ENCODE results near the gene NEK7. TPM values are rescaled to one million over a fixed set of nuclear protein-coding genes. Genes with fewer than 3 reads are reported as not detected.

NEK7 gene
- total RNA-seq, 2 experiments from 2014 or later: 14.9 to 25.6 TPM

GRCh38 chr1:198174297-198174696 lies 17.5 kb downstream of the NEK7 start:
- Histone ChIP-seq H3K9me2 (ENCODE audit: insufficient read depth, low read length) (no peaks in the 10 kb centered on the region), H3K27ac (ENCODE audit: low read depth, low read length, poor library complexity, severe bottlenecking) (no peak overlapping the region), H3K4me2 (ENCODE audit: low read length) (peak overlapping the region; percentile 22), H3K4me3 (ENCODE audit: low read depth, low read length, poor library complexity, severe bottlenecking) (no peak overlapping the region), H3K9me3 (ENCODE audit: low read length) (no peaks in the 10 kb centered on the region), H4K20me1 (ENCODE audit: insufficient read depth, low read length) (peaks cover 4% of the 10 kb centered on the region; the same call in 1 of the 2 replicates), H3K4me1 (ENCODE audit: insufficient read depth, low read length, poor library complexity, severe bottlenecking) (peaks cover 25% of the 10 kb centered on the region), H2AFZ (ENCODE audit: low read length) (no peak overlapping the region), H3K36me3 (ENCODE audit: insufficient read depth, low read length) (no peaks in the 10 kb centered on the region), H3K79me2 (ENCODE audit: insufficient read depth, low read depth, low read length) (peaks cover 47% of the 10 kb centered on the region; the same call in 1 of the 2 replicates)
- ChIA-PET POLR2A (interaction anchor here (1.5 kb wide), 1 partner anchor 22 kb away, joined by 4 read pairs; no protein-coding TSS in a partner anchor), CTCF (ENCODE audit: unreplicated experiment) (no interaction called here)
- no TSS peak for BruUV-seq (replicated peaks)
- no peak for DNase-seq (ENCODE audit: low spot score)
- no peak for TF ChIP-seq CTCF (conservative IDR thresholded peaks at IDR 0.05; ENCODE audit: low read length)
- no peak for TF ChIP-seq EZH2phosphoT487 (IDR thresholded peaks at IDR 0.05; ENCODE audit: borderline replicate concordance, low read depth, low read length)
- intact Hi-C loops (cut with micrococcal nuclease; ENCODE audit: unreplicated experiment): no loop called here

- no peak overlapping the region for H3K4me3 ChIP-seq (ENCODE audit: low read depth, low read length, poor library complexity, severe bottlenecking)
- intact Hi-C loops (cut with micrococcal nuclease; ENCODE audit: unreplicated experiment): loop anchor here (5.0 kb wide), 1 partner anchor 757 kb away; no protein-coding TSS in a partner anchor
- H3K4me2 ChIP-seq (ENCODE audit: low read length): peak overlapping the region; percentile 22; the same call in 1 of the 2 replicates
Measured at GRCh38 chr1:198175423-198176170, 18.8 kb downstream of the NEK7 start.

More at GRCh38 chr1:198175423-198176170, 18.8 kb downstream of the NEK7 start:
- Histone ChIP-seq H3K9me2 (ENCODE audit: insufficient read depth, low read length) (no peaks in the 10 kb centered on the region), H3K9me3 (ENCODE audit: low read length) (no peaks in the 10 kb centered on the region), H4K20me1 (ENCODE audit: insufficient read depth, low read length) (peaks cover 4% of the 10 kb centered on the region; the same call in 1 of the 2 replicates), H3K4me1 (ENCODE audit: insufficient read depth, low read length, poor library complexity, severe bottlenecking) (peaks cover 34% of the 10 kb centered on the region), H3K36me3 (ENCODE audit: insufficient read depth, low read length) (no peaks in the 10 kb centered on the region), H3K79me2 (ENCODE audit: insufficient read depth, low read depth, low read length) (peaks cover 44% of the 10 kb centered on the region; the same call in 1 of the 2 replicates), H3K27ac (ENCODE audit: low read depth, low read length, poor library complexity, severe bottlenecking) (no peak overlapping the region), H2AFZ (ENCODE audit: low read length) (no peak overlapping the region)
- ChIA-PET POLR2A (interaction anchor here (0.8 to 1.5 kb wide), 2 partner anchors 20 to 22 kb away, joined by 3 to 4 read pairs; no protein-coding TSS in a partner anchor), CTCF (ENCODE audit: unreplicated experiment) (no interaction called here)
- DNase-seq (ENCODE audit: low spot score): peak; percentile 21
- TF ChIP-seq CTCF (conservative IDR thresholded peaks at IDR 0.05; ENCODE audit: low read length): no peak
- TF ChIP-seq EZH2phosphoT487 (IDR thresholded peaks at IDR 0.05; ENCODE audit: borderline replicate concordance, low read depth, low read length): no peak
- BruUV-seq (replicated peaks): no TSS peak

Data from OCI-LY7 (cell line).